GM12878 (cell line): ENCODE data around the gene THSD4. TPM values are rescaled to one million over a fixed set of nuclear protein-coding genes. Genes with fewer than 3 reads are reported as not detected.

ENCODE experiments used
- ATAC-seq: fragments of 200-7000 bp; cut with Tn5 transposase; 3 replicates; pipeline ENCODE4 v1.9.1; 2020; ENCODE audit warnings: mild to moderate bottlenecking, moderate library complexity
- BruUV-seq: library from RNA; stranded (reverse); fragments of 400-500 nt; replicated peaks from 2 replicates; lab custom pipeline; 2021; lab: Mats Ljungman, UMichigan
- CTCF ChIA-PET: fragments of 300-600 bp; sonication (Branson Sonifier 250); formaldehyde crosslinking; extraction: SDS; loops from one replicate; lab custom pipeline; 2021; ENCODE audit warnings: inconsistent platforms; lab: Yijun Ruan, JAX
- POLR2A ChIA-PET: fragments of 350-600 bp; formaldehyde crosslinking; extraction: SDS; loops from one replicate; lab custom pipeline; 2021; ENCODE audit warnings: inconsistent platforms; lab: Charles Lee
- RAD21 ChIA-PET: fragments of 300-600 bp; sonication (Branson Sonifier 250); formaldehyde crosslinking; loops from one replicate; lab custom pipeline; 2023; ENCODE audit warnings: antibody characterized with exemption; ENCODE audit not compliant: unreplicated experiment; lab: Charles Lee
- SMC1A ChIA-PET: fragments of 300-600 bp; sonication (Branson Sonifier 250); formaldehyde crosslinking; loops from one replicate; lab custom pipeline; 2023; ENCODE audit not compliant: unreplicated experiment, uncharacterized antibody; lab: Charles Lee
- DNase-seq: peaks from one replicate; pipeline ENCODE4 v3.0.0-alpha.2; 2011; ENCODE audit warnings: low read depth, low spot score
- FAIRE-seq: peaks from 3 replicates; lab custom pipeline; 2011; peaks lifted over from hg19 to GRCh38; lab: Jason Lieb, UNC
- H2AFZ ChIP-seq: 2 replicates; pipeline ENCODE4 v1.6.0; 2011; ENCODE audit warnings: low read depth, low read length, control low read depth; ENCODE audit not compliant: control insufficient read depth
- H3K27ac ChIP-seq: 2 replicates; pipeline ENCODE4 v1.5.1; 2011; ENCODE audit warnings: control low read depth; ENCODE audit not compliant: control insufficient read depth, insufficient read depth
- H3K27me3 ChIP-seq, 2 experiments: replicated peaks in 1 of 2; 2 replicates each; pipeline versions ENCODE4 v1.6.0 to v1.6.1; 2011; ENCODE audit warnings: low read length in 1 of 2; ENCODE audit not compliant: control insufficient read depth in 2 of 2, insufficient read depth in 2 of 2
- H3K36me3 ChIP-seq, 2 experiments: 2 replicates each; pipeline ENCODE4 v1.5.1; 2011; ENCODE audit warnings: low read length in 1 of 2; ENCODE audit not compliant: control insufficient read depth in 2 of 2, insufficient read depth in 2 of 2
- H3K4me1 ChIP-seq: 2 replicates; pipeline ENCODE4 v1.6.1; 2011; ENCODE audit warnings: mild to moderate bottlenecking, low read length, moderate library complexity, mixed read lengths; ENCODE audit not compliant: control insufficient read depth, insufficient read depth
- H3K4me2 ChIP-seq: 2 replicates; pipeline ENCODE4 v1.6.0; 2011; ENCODE audit warnings: control low read depth; ENCODE audit not compliant: control insufficient read depth, insufficient read depth
- H3K4me3 ChIP-seq: fragments of 200-600 bp; sonication (generic); 2 replicates; pipeline ENCODE4 v1.5.1; 2016
- H3K79me2 ChIP-seq: 2 replicates; pipeline ENCODE4 v1.6.0; 2011; ENCODE audit warnings: low read length; ENCODE audit not compliant: control insufficient read depth, insufficient read depth
- H3K9ac ChIP-seq: 2 replicates; pipeline ENCODE4 v1.8.0; 2011; ENCODE audit warnings: low read length, control low read depth, mixed read lengths; ENCODE audit not compliant: control insufficient read depth, insufficient read depth
- H3K9me3 ChIP-seq: replicated peaks from 3 replicates; pipeline ENCODE4 v1.5.1; 2011; ENCODE audit warnings: mild to moderate bottlenecking, low read length; ENCODE audit not compliant: control insufficient read depth, insufficient read depth
- H4K20me1 ChIP-seq: 2 replicates; pipeline ENCODE4 v1.6.0; 2011; ENCODE audit not compliant: control insufficient read depth, insufficient read depth
- ATF3 ChIP-seq: IDR thresholded peaks from 2 replicates; pipeline ENCODE4 v1.6.1; 2011; ENCODE audit warnings: low read depth, mild to moderate bottlenecking, low read length, moderate library complexity, borderline replicate concordance; ENCODE audit errors: extremely low read depth
- ELK1 ChIP-seq: IDR thresholded peaks from 2 replicates; pipeline ENCODE4 v1.6.1; 2012; ENCODE audit warnings: low read depth, low read length, improper control_type of control experiment
- HDAC2 ChIP-seq: fragments of 200-600 bp; sonication (generic); IDR thresholded peaks from 2 replicates; pipeline ENCODE4 v1.6.1; 2017
- KAT2A ChIP-seq: conservative IDR thresholded peaks from 2 replicates; pipeline ENCODE4 v1.6.1; 2011; ENCODE audit warnings: low read depth, low read length; ENCODE audit not compliant: control insufficient read depth
- KDM1A ChIP-seq: fragments of 200-600 bp; sonication (generic); IDR thresholded peaks from 2 replicates; pipeline ENCODE4 v1.6.1; 2016; ENCODE audit warnings: borderline replicate concordance
- KLF5 ChIP-seq: fragments of 450-650 bp; IDR thresholded peaks from 2 replicates; pipeline ENCODE4 v1.6.1; 2014; ENCODE audit warnings: mild to moderate bottlenecking; ENCODE audit not compliant: partially characterized antibody
- MXI1 ChIP-seq: fragments of 150-350 bp; IDR thresholded peaks from 2 replicates; pipeline ENCODE4 v1.6.1; 2011; ENCODE audit warnings: low read depth, mild to moderate bottlenecking, inconsistent platforms, low read length, improper control_type of control experiment
- NBN ChIP-seq: fragments of 450-650 bp; IDR thresholded peaks from 2 replicates; pipeline ENCODE4 v1.6.1; 2016
- NR2C2 ChIP-seq: IDR thresholded peaks from 2 replicates; pipeline ENCODE4 v1.6.1; 2011; ENCODE audit warnings: borderline replicate concordance, low read depth; ENCODE audit not compliant: control insufficient read depth, insufficient read length
- RAD21 ChIP-seq: IDR thresholded peaks from 2 replicates; pipeline ENCODE4 v1.6.1; 2011; ENCODE audit warnings: mild to moderate bottlenecking, low read depth, low read length, moderate library complexity; ENCODE audit not compliant: insufficient read depth
- SMAD1 ChIP-seq: fragments of 450-650 bp; IDR thresholded peaks from 2 replicates; pipeline ENCODE4 v1.6.1; 2018; ENCODE audit warnings: mild to moderate bottlenecking, low read depth; ENCODE audit not compliant: partially characterized antibody
- SP1 ChIP-seq: IDR thresholded peaks from one replicate; pipeline ENCODE4 v1.6.1; 2011; ENCODE audit warnings: low read depth, low read length
- ZNF274 ChIP-seq: IDR thresholded peaks from one replicate; pipeline ENCODE4 v1.8.0; 2011; ENCODE audit not compliant: insufficient read length, insufficient read depth
- ZNF384 ChIP-seq: IDR thresholded peaks from 2 replicates; pipeline ENCODE4 v1.6.1; 2012; ENCODE audit warnings: low read depth, mild to moderate bottlenecking, low read length, improper control_type of control experiment, borderline replicate concordance
- WGBS: methylation state at CpG from one replicate; pipeline ENCODE4 v1.1.6; 2016; ENCODE audit warnings: low lambda C conversion rate; ENCODE audit not compliant: insufficient replicate concordance, insufficient coverage; ENCODE audit errors: missing lambda C conversion rate; 5-methylcytosine and 5-hydroxymethylcytosine counted together
- in situ Hi-C: fragments of 300-500 bp; cut with MboI; formaldehyde crosslinking; loops from 9 replicates; pipeline ENCODE4 v1.14.3; 2018; ENCODE audit warnings: mixed read lengths
- intact Hi-C: fragments of 100-400 bp; cut with micrococcal nuclease; formaldehyde crosslinking; loops from one replicate; pipeline ENCODE4 v1.14.2; 2022; ENCODE audit not compliant: unreplicated experiment
- polyA plus RNA-seq, 11 experiments: library from polyadenylated mRNA; depleted of rRNA in 4 of 11; unstranded in 6 of 11; stranded (reverse) in 5 of 11; fragments of >200 nt; fragmentation: Nextera tagmentation in 4 of 11; fragmentation: Illumina TruSeq in 1 of 11; extraction: Ambion mirVana in 4 of 11; extraction: Trizol in 1 of 11; gene quantifications; 1 replicate in 1 of 11; 2 replicates in 10 of 11; pipeline versions ENCODE4 v1.2.1 to v1.2.3, GENCODE V29; 2011 to 2016; ENCODE audit warnings: inconsistent platforms in 2 of 11, missing spikeins in 2 of 11, low read depth in 1 of 11
- total RNA-seq, 4 experiments: library from RNA; depleted of rRNA in 3 of 4; stranded (reverse); fragments of >200 nt in 3 of 4; fragmentation: Illumina TruSeq in 1 of 4; extraction: Trizol in 1 of 4; gene quantifications; 2 replicates each; pipeline versions ENCODE4 v1.2.1 to v1.2.3, GENCODE V29; 2013 to 2021
- TF ChIP-seq, protein P1 (sequence below): fragments of 150-350 bp; IDR thresholded peaks from 2 replicates; pipeline ENCODE4 v1.6.1; 2014; ENCODE audit warnings: mild to moderate bottlenecking, low read depth, low read length
- TF ChIP-seq, protein P2 (sequence below): IDR thresholded peaks from 2 replicates; pipeline ENCODE4 v1.6.1; 2012; ENCODE audit warnings: improper control_type of control experiment, low read depth, low read length; ENCODE audit not compliant: insufficient replicate concordance

Gene THSD4
- total and polyA plus RNA-seq, 10 of the 15 experiments (the other 5 are each of a cell fraction or from before 2014, with no cell fraction given): 0.04 to 0.13 (median 0.05) TPM; not detected in 7

GRCh38 chr15:71749500-71749899 is 634.2 kb downstream of the THSD4 start:
- no peak for DNase-seq
- Histone ChIP-seq H3K4me3 (no peak overlapping the region), H4K20me1 (no peaks in the 10 kb centered on the region; the same call in 1 of the 2 replicates), H3K9ac (no peak overlapping the region), H3K9me3 (no peaks in the 10 kb centered on the region; the same call in 2 of the 3 replicates), H3K79me2 (no peaks in the 10 kb centered on the region), H2AFZ (no peak overlapping the region), H3K4me1 (no peaks in the 10 kb centered on the region), H3K27ac (no peak overlapping the region), H3K27me3 (no peaks in the 10 kb centered on the region; a peak in 1 of 4 replicates), H3K4me2 (no peak overlapping the region), H3K36me3 (no peaks in the 10 kb centered on the region)
- ChIA-PET POLR2A (no interaction called here), RAD21 (no interaction called here), CTCF (interaction anchor here (2.2 kb wide), 1 partner anchor 8 kb away, joined by 6 read pairs; no protein-coding TSS in a partner anchor), SMC1A (no interaction called here)
- intact Hi-C loops: no loop called here
- WGBS: 77% methylated on average over 14 of the region's 14 CpGs
- in situ Hi-C loops: loop anchor here (5.0 kb wide), 2 partner anchors 53 to 408 kb away; no protein-coding TSS in a partner anchor
- TF ChIP-seq MXI1 (no peak), KDM1A (no peak), KLF5 (no peak), ZNF274 (no peak), SP1 (no peak), NBN (no peak), RAD21 (no peak), ATF3 (no peak), HDAC2 (no peak), NR2C2 (no peak), ZNF384 (no peak), SMAD1 (no peak), KAT2A (no peak), ELK1 (no peak)
- TF ChIP-seq, protein P1, sequence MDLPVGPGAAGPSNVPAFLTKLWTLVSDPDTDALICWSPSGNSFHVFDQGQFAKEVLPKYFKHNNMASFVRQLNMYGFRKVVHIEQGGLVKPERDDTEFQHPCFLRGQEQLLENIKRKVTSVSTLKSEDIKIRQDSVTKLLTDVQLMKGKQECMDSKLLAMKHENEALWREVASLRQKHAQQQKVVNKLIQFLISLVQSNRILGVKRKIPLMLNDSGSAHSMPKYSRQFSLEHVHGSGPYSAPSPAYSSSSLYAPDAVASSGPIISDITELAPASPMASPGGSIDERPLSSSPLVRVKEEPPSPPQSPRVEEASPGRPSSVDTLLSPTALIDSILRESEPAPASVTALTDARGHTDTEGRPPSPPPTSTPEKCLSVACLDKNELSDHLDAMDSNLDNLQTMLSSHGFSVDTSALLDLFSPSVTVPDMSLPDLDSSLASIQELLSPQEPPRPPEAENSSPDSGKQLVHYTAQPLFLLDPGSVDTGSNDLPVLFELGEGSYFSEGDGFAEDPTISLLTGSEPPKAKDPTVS: no peak
- TF ChIP-seq, protein P2, sequence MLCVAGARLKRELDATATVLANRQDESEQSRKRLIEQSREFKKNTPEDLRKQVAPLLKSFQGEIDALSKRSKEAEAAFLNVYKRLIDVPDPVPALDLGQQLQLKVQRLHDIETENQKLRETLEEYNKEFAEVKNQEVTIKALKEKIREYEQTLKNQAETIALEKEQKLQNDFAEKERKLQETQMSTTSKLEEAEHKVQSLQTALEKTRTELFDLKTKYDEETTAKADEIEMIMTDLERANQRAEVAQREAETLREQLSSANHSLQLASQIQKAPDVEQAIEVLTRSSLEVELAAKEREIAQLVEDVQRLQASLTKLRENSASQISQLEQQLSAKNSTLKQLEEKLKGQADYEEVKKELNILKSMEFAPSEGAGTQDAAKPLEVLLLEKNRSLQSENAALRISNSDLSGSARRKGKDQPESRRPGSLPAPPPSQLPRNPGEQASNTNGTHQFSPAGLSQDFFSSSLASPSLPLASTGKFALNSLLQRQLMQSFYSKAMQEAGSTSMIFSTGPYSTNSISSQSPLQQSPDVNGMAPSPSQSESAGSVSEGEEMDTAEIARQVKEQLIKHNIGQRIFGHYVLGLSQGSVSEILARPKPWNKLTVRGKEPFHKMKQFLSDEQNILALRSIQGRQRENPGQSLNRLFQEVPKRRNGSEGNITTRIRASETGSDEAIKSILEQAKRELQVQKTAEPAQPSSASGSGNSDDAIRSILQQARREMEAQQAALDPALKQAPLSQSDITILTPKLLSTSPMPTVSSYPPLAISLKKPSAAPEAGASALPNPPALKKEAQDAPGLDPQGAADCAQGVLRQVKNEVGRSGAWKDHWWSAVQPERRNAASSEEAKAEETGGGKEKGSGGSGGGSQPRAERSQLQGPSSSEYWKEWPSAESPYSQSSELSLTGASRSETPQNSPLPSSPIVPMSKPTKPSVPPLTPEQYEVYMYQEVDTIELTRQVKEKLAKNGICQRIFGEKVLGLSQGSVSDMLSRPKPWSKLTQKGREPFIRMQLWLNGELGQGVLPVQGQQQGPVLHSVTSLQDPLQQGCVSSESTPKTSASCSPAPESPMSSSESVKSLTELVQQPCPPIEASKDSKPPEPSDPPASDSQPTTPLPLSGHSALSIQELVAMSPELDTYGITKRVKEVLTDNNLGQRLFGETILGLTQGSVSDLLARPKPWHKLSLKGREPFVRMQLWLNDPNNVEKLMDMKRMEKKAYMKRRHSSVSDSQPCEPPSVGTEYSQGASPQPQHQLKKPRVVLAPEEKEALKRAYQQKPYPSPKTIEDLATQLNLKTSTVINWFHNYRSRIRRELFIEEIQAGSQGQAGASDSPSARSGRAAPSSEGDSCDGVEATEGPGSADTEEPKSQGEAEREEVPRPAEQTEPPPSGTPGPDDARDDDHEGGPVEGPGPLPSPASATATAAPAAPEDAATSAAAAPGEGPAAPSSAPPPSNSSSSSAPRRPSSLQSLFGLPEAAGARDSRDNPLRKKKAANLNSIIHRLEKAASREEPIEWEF: no peak
- ATAC-seq: no peak
- no peak for FAIRE-seq
- no TSS peak for BruUV-seq
